K562 (cell line): ENCODE measurements around the gene BARD1. TPM values are rescaled to one million over a fixed set of nuclear protein-coding genes. Genes with fewer than 3 reads are reported as not detected.

ENCODE experiments used
- ATAC-seq: fragments of 200-7000 bp; cut with Tn5 transposase; 3 replicates; pipeline ENCODE4 v1.9.1; 2020; ENCODE audit warnings: moderate library complexity
- BruUV-seq: library from RNA; stranded (reverse); fragments of 400-500 nt; replicated peaks from 2 replicates; lab custom pipeline; 2021; lab: Mats Ljungman, UMichigan
- CTCF ChIA-PET: fragments of 300-600 bp; formaldehyde crosslinking; extraction: SDS; loops from one replicate; lab custom pipeline; 2021; ENCODE audit warnings: low intra/inter-chr PET ratio; lab: Yijun Ruan, JAX
- POLR2A ChIA-PET: fragments of 300-600, 350-650 bp; sonication (Branson Sonifier 250); formaldehyde crosslinking; extraction: SDS; loops from one replicate; lab custom pipeline; 2021; ENCODE audit warnings: antibody characterized with exemption, inconsistent platforms; lab: Yijun Ruan, JAX
- DNase-seq, 4 experiments: peaks; one replicate each; pipeline versions ENCODE4 v3.0.0 to v3.0.0-alpha.2; 2011 to 2018; ENCODE audit warnings: low spot score in 3 of 4, mixed read lengths in 3 of 4; ENCODE audit errors: extremely low read depth in 1 of 4
- FAIRE-seq: peaks from 2 replicates; lab custom pipeline; 2011; peaks lifted over from hg19 to GRCh38; lab: Jason Lieb, UNC
- H2AFZ ChIP-seq: 2 replicates; pipeline ENCODE4 v1.6.0; 2011; ENCODE audit warnings: low read depth, low read length, control low read depth, inconsistent platforms
- H3K27ac ChIP-seq: fragments of 200-600 bp; 3 replicates; pipeline ENCODE4 v1.8.0; 2011; ENCODE audit warnings: low read depth, mild to moderate bottlenecking, control low read depth, inconsistent platforms, low read length, moderate library complexity, mixed read lengths; ENCODE audit errors: extremely low read depth
- H3K27me3 ChIP-seq, 2 experiments: fragments of 300-600 bp in 1 of 2; 2 replicates in 1 of 2; 3 replicates in 1 of 2; pipeline versions ENCODE4 v1.6.0 to v1.8.0; 2011; ENCODE audit warnings: inconsistent platforms in 2 of 2, low read length in 2 of 2, mild to moderate bottlenecking in 1 of 2, mixed read lengths in 1 of 2, moderate library complexity in 1 of 2; ENCODE audit not compliant: control insufficient read depth in 2 of 2, insufficient read depth in 2 of 2
- H3K36me3 ChIP-seq: fragments of 300-600 bp; 3 replicates; pipeline ENCODE4 v1.8.0; 2011; ENCODE audit warnings: mild to moderate bottlenecking, low read length, inconsistent platforms; ENCODE audit not compliant: control insufficient read depth, insufficient read depth
- H3K4me1 ChIP-seq, 2 experiments: fragments of 200-600 bp in 1 of 2; replicated peaks in 1 of 2; 2 replicates in 1 of 2; 3 replicates in 1 of 2; pipeline versions ENCODE4 v1.5.1 to v1.8.0; 2011; ENCODE audit warnings: inconsistent platforms in 2 of 2, low read length in 2 of 2, mild to moderate bottlenecking in 1 of 2, mixed read lengths in 1 of 2, moderate library complexity in 1 of 2; ENCODE audit not compliant: control insufficient read depth in 2 of 2, insufficient read depth in 2 of 2
- H3K4me2 ChIP-seq: 2 replicates; pipeline ENCODE4 v1.6.1; 2011; ENCODE audit warnings: low read length, control low read depth, inconsistent platforms, mixed read lengths; ENCODE audit not compliant: insufficient read depth
- H3K4me3 ChIP-seq: fragments of 200-600 bp; sonication (generic), shearing (Covaris generic); 2 replicates; pipeline ENCODE4 v1.5.1; 2016; ENCODE audit warnings: control low read depth, inconsistent platforms
- H3K79me2 ChIP-seq: fragments of 200-600 bp; 3 replicates; pipeline ENCODE4 v1.8.0; 2011; ENCODE audit warnings: low read length, inconsistent platforms; ENCODE audit not compliant: control insufficient read depth, insufficient read depth
- H3K9ac ChIP-seq, 2 experiments: 2 replicates each; pipeline versions ENCODE4 v1.6.0 to v1.6.1; 2011; ENCODE audit warnings: low read depth in 2 of 2, low read length in 2 of 2, control low read depth in 1 of 2, inconsistent platforms in 1 of 2, mild to moderate bottlenecking in 1 of 2, mixed read lengths in 1 of 2; ENCODE audit not compliant: insufficient read depth in 1 of 2
- H3K9me1 ChIP-seq: one replicate; pipeline ENCODE4 v1.6.0; 2011; ENCODE audit warnings: inconsistent platforms, mild to moderate bottlenecking, low read length, moderate library complexity; ENCODE audit not compliant: control insufficient read depth, insufficient read depth
- H3K9me3 ChIP-seq: replicated peaks from 2 replicates; pipeline ENCODE4 v1.5.1; 2011; ENCODE audit warnings: low read depth, low read length, inconsistent platforms; ENCODE audit not compliant: control insufficient read depth, insufficient read depth
- H4K20me1 ChIP-seq: replicated peaks from 2 replicates; pipeline ENCODE4 v1.6.1; 2011; ENCODE audit warnings: low read length, inconsistent platforms, mixed read lengths; ENCODE audit not compliant: control insufficient read depth, insufficient read depth
- ERF ChIP-seq: fragments of 450-650 bp; formaldehyde crosslinking; IDR thresholded peaks from 2 replicates; pipeline ENCODE4 v1.4.0; 2020; ENCODE audit warnings: mild to moderate bottlenecking, mixed read lengths
- JUNB ChIP-seq: fragments of 450-650 bp; formaldehyde crosslinking; conservative IDR thresholded peaks from 2 replicates; pipeline ENCODE4 v1.4.0; 2020; ENCODE audit warnings: mild to moderate bottlenecking
- KDM1A ChIP-seq, 2 experiments: fragments of 450-650 bp; IDR thresholded peaks; 2 replicates each; pipeline ENCODE4 v1.6.1; 2016; ENCODE audit warnings: mild to moderate bottlenecking in 2 of 2
- MAFG ChIP-seq: fragments of 450-650 bp; conservative IDR thresholded peaks from 2 replicates; pipeline ENCODE4 v1.6.1; 2016; ENCODE audit warnings: missing genetic modification characterization, missing compliant biosample characterization
- NR4A1 ChIP-seq, 2 experiments: fragments of 250-450 bp in 1 of 2; fragments of 450-650 bp in 1 of 2; sonication (Bioruptor Pico) in 1 of 2; IDR thresholded peaks; 2 replicates each; pipeline versions ENCODE4 v1.4.0 to v1.6.1; 2016 to 2020; ENCODE audit warnings: mild to moderate bottlenecking in 2 of 2, missing compliant biosample characterization in 1 of 2, missing genetic modification characterization in 1 of 2, moderate library complexity in 1 of 2
- PHB ChIP-seq: fragments of 250-450 bp; sonication (Bioruptor Pico); IDR thresholded peaks from 2 replicates; pipeline ENCODE4 v1.5.0; 2021
- PHF21A ChIP-seq: fragments of 450-650 bp; IDR thresholded peaks from 2 replicates; pipeline ENCODE4 v1.6.1; 2017; ENCODE audit warnings: low read depth, borderline replicate concordance
- PTBP1 ChIP-seq: fragments of 200-400 bp; formaldehyde crosslinking; IDR thresholded peaks from 2 replicates; pipeline ENCODE4 v1.6.1; 2017; ENCODE audit warnings: low read depth, low read length
- SMAD1 ChIP-seq: fragments of 150-350 bp; IDR thresholded peaks from 2 replicates; pipeline ENCODE4 v1.6.1; 2014; ENCODE audit warnings: low read length, low read depth; ENCODE audit not compliant: partially characterized antibody
- SMARCE1 ChIP-seq: fragments of 450-650 bp; IDR thresholded peaks from 2 replicates; pipeline ENCODE4 v1.7.1; 2016; ENCODE audit warnings: mild to moderate bottlenecking
- ZKSCAN3 ChIP-seq: fragments of 250-450 bp; sonication (Bioruptor Pico); IDR thresholded peaks from 2 replicates; pipeline ENCODE4 v1.4.0; 2020
- ZNF197 ChIP-seq: fragments of 200-800 bp; sonication (Bioruptor generic); IDR thresholded peaks from 2 replicates; pipeline ENCODE4 v1.6.1; 2016; ENCODE audit warnings: low read depth, missing genetic modification characterization, missing compliant biosample characterization
- ZNF224 ChIP-seq: sonication (generic); formaldehyde crosslinking; IDR thresholded peaks from 2 replicates; pipeline ENCODE4 v1.8.0; 2022; ENCODE audit warnings: mild to moderate bottlenecking, missing genetic modification reagents
- ZNF431 ChIP-seq: sonication (generic); formaldehyde crosslinking; IDR thresholded peaks from 2 replicates; pipeline ENCODE4 v1.8.0; 2022; ENCODE audit warnings: mild to moderate bottlenecking, missing genetic modification reagents
- ZNF589 ChIP-seq: fragments of 200-800 bp; sonication (Bioruptor generic); IDR thresholded peaks from 2 replicates; pipeline ENCODE4 v1.6.1; 2016; ENCODE audit warnings: low read depth, missing genetic modification characterization, missing compliant biosample characterization
- WGBS: fragments of 100-300 bp; shearing (Covaris generic); methylation state at CpG from one replicate; pipeline ENCODE4 v1.1.6; 2016; ENCODE audit warnings: low coverage, mixed read lengths; ENCODE audit not compliant: insufficient coverage; ENCODE audit errors: missing lambda C conversion rate; 5-methylcytosine and 5-hydroxymethylcytosine counted together
- in situ Hi-C: fragments of 300-500 bp; cut with MboI; formaldehyde crosslinking; loops from 4 replicates; pipeline ENCODE4 v1.15.0; 2018; ENCODE audit warnings: inconsistent platforms, mixed read lengths
- intact Hi-C: fragments of 100-400 bp; cut with micrococcal nuclease; formaldehyde crosslinking; loops from 2 replicates; pipeline ENCODE4 v1.14.2; 2022
- polyA plus RNA-seq, 8 experiments: library from polyadenylated mRNA; depleted of rRNA in 4 of 8; stranded (reverse) in 5 of 8; unstranded in 3 of 8; fragments of >200 nt; fragmentation: Nextera tagmentation in 2 of 8; fragmentation: Illumina TruSeq in 1 of 8; extraction: Ambion mirVana in 2 of 8; extraction: Trizol in 1 of 8; gene quantifications; 2 replicates each; pipeline versions ENCODE4 v1.2.1 to v1.2.3, GENCODE V29; 2011 to 2014; ENCODE audit warnings: inconsistent platforms in 1 of 8, missing spikeins in 1 of 8
- total RNA-seq, 7 experiments: library from RNA; depleted of rRNA in 6 of 7; stranded (reverse); fragments of >200 nt in 6 of 7; fragmentation: Illumina TruSeq in 2 of 7; extraction: Trizol in 2 of 7; gene quantifications; 2 replicates each; pipeline versions ENCODE4 v1.2.1 to v1.2.3, GENCODE V29; 2011 to 2021; ENCODE audit warnings: low replicate concordance in 1 of 7
- TF ChIP-seq, protein P1 (sequence below): sonication (generic); formaldehyde crosslinking; IDR thresholded peaks from 2 replicates; pipeline ENCODE4 v1.8.0; 2022; ENCODE audit warnings: mild to moderate bottlenecking, low read depth, missing genetic modification reagents

BARD1 gene
- total and polyA plus RNA-seq, 9 of the 15 experiments (the other 6 are each of a cell fraction or from before 2014, with no cell fraction given), result 6.3 to 18.9 (median 11.3) TPM

DNA sequence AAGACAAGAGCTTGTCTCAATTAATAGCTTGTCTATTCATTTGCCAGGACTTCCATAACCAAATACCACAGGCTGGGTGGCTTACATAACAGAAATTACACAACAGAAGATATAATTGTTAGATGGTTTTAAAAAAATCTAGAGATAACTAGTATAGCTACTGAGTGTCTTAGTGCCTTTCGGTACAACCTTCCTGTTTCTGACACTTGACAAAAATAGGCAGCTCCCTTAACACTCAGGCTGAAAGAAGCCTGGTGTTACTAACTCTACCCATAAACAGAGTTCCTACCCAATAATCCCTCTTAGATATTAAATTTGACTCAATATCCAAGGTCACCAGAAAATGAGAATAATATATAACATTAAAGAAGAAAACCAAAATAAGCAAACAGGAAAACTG, 129.7 kb downstream of the BARD1 start:
- intact Hi-C loops, result no loop called here
- ChIA-PET POLR2A (no interaction called here), CTCF (no interaction called here)
- 0% methylated on average over 1 of the region's 1 CpG for WGBS
- Histone ChIP-seq H4K20me1 (no peaks in the 10 kb centered on the region), H3K4me3 (no peak overlapping the region), H3K9ac (no peak overlapping the region), H3K4me2 (no peak overlapping the region), H3K27ac (no peak overlapping the region), H3K27me3 (no peaks in the 10 kb centered on the region), H3K9me3 (no peaks in the 10 kb centered on the region), H3K36me3 (no peaks in the 10 kb centered on the region), H2AFZ (no peak overlapping the region), H3K4me1 (no peaks in the 10 kb centered on the region), H3K9me1 (no peaks in the 10 kb centered on the region), H3K79me2 (no peaks in the 10 kb centered on the region)
- TF ChIP-seq ZNF197 (CRISPR knock-in tag), result no peak
- TF ChIP-seq ZNF589 (CRISPR knock-in tag), result no peak
- TF ChIP-seq ERF (CRISPR knock-in tag), result no peak
- ATAC-seq, result no peak
- no peak for FAIRE-seq
- in situ Hi-C loops, result no loop called here
- no peak for DNase-seq
- no TSS peak for BruUV-seq

DNA sequence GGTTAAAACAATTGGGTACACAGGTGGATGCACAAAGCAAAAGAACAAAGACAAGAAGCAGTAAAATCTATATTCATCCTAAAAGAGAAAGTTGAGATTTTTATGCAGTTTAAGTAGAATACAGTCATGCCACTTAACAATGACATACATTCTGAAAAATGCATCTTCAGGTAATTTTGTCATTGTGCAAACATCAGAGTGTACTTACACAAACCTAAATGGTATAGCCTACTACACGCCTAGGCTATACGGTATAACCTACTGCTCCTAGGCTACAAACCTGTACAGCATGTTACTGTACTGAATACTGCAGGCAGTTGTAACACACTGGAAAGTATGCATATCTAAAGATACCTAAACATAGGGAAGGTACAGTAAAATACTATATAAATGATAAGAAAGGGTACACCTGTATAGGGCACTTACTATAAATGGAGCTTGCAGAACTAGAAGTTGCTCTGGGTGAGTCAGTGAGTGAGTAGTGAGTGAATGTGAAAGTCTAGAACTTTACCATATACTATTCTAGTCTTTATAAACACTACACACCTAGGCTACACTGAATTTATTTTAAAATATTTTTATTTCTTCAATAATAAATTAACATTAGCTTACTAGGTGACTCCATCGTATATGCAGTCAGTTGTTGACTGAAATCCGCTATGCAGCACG, 132.9 kb downstream of the BARD1 start:
- H3K4me1 ChIP-seq, result no peaks in the 10 kb centered on the region
- H3K36me3 ChIP-seq, result no peaks in the 10 kb centered on the region
- intact Hi-C loops (no loop called here), in situ Hi-C loops (no loop called here)
- FAIRE-seq (no peak), DNase-seq (no peak), ATAC-seq (no peak)
- POLR2A ChIA-PET, result no interaction called here
- H3K4me2 ChIP-seq, result no peak overlapping the region
- H3K79me2 ChIP-seq, result no peaks in the 10 kb centered on the region
- CTCF ChIA-PET, result no interaction called here
- H4K20me1 ChIP-seq, result no peaks in the 10 kb centered on the region
- H3K9ac ChIP-seq, result no peak overlapping the region
- H3K27ac ChIP-seq, result no peak overlapping the region
- H3K9me1 ChIP-seq, result no peaks in the 10 kb centered on the region
- no TSS peak for BruUV-seq
- no peaks in the 10 kb centered on the region for H3K9me3 ChIP-seq
- WGBS, result 0% methylated on average over 5 of the region's 5 CpGs
- no peak overlapping the region for H3K4me3 ChIP-seq
- no peaks in the 10 kb centered on the region for H3K27me3 ChIP-seq
- no peak overlapping the region for H2AFZ ChIP-seq
- TF ChIP-seq, protein P1, sequence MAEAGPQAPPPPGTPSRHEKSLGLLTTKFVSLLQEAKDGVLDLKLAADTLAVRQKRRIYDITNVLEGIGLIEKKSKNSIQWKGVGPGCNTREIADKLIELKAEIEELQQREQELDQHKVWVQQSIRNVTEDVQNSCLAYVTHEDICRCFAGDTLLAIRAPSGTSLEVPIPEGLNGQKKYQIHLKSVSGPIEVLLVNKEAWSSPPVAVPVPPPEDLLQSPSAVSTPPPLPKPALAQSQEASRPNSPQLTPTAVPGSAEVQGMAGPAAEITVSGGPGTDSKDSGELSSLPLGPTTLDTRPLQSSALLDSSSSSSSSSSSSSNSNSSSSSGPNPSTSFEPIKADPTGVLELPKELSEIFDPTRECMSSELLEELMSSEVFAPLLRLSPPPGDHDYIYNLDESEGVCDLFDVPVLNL (CRISPR knock-in tag), result no peak
- TF ChIP-seq SMAD1 (no peak), JUNB (CRISPR knock-in tag) (no peak), ZNF224 (no peak), ZNF431 (CRISPR knock-in tag) (no peak), ZKSCAN3 (CRISPR knock-in tag) (no peak), NR4A1 (CRISPR knock-in tag; IDR thresholded peaks at IDR 0.05) (no peak), NR4A1 (tag; IDR thresholded peaks at IDR 0.05) (no peak), SMARCE1 (no peak), PHB (CRISPR knock-in tag) (no peak), PHF21A (no peak), PTBP1 (no peak), KDM1A (IDR thresholded peaks at IDR 0.05) (no peak), MAFG (tag) (no peak)
